Panc1 (cell line): ENCODE data around the gene ASH1L.

Source experiments
- CTCF ChIP-seq: fragments of 450-650 bp; IDR thresholded peaks from 2 replicates; pipeline ENCODE4 v1.5.1; 2017; ENCODE audit warnings: mild to moderate bottlenecking
- POLR2AphosphoS5 ChIP-seq: IDR thresholded peaks from 2 replicates; pipeline ENCODE4 v1.6.1; 2012; ENCODE audit warnings: mild to moderate bottlenecking, low read depth, low read length, moderate library complexity
- SIN3A ChIP-seq: IDR thresholded peaks from 2 replicates; pipeline ENCODE4 v1.6.1; 2012; ENCODE audit warnings: low read depth, mild to moderate bottlenecking, low read length, moderate library complexity, borderline replicate concordance; ENCODE audit not compliant: insufficient read depth
- TCF7L2 ChIP-seq: IDR thresholded peaks from 2 replicates; pipeline ENCODE4 v1.6.1; 2011; ENCODE audit warnings: mild to moderate bottlenecking, low read depth, low read length, inconsistent platforms

GRCh38 chr1:155286544-155286943 lies 276.1 kb downstream of the ASH1L start:
- TF ChIP-seq CTCF (no peak), POLR2AphosphoS5 (no peak), TCF7L2 (no peak), SIN3A (no peak)
